ENCODE data around the gene KCND3.

- TF ChIP-seq POLR2A (IDR thresholded peaks at IDR 0.05): no peak
- no peak for TF ChIP-seq CTCF (IDR thresholded peaks at IDR 0.05)
Measured at GRCh38 chr1:111730706-111731105, 258.8 kb downstream of the KCND3 start.

Measured in lower leg skin (tissue), 3 donors.